ENCODE results near the gene TEX36. TPM values are rescaled to one million over a fixed set of nuclear protein-coding genes. Genes with fewer than 3 reads are reported as not detected.
"Not testable (repeated sequence)": the region's sequence is repeated elsewhere in the genome, so short reads cannot be mapped to it uniquely, and the experiment has no call there.

TEX36 gene
- total RNA-seq, 1 experiment from 2014 or later = 1.3 TPM

DNA sequence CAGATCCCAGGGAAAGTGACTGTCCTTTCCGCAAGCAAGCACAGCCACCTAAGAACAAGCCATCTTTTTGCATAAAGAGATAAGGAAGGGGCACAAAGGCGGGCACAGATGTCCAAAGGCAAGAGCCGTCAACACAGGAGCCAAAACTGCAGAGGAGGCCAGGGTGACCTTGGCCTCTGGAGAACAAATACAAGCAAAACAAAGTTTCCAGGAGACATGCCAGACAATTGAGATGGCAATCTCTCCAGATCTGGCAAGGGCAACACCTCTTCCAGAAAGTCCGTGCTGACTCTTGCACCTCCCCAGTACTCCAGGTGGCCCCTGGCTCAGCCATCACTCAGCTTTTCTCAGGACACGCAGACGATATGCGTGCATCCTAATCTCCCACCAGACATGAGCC is 58.2 kb downstream of the TEX36 start:
- H3K4me3 ChIP-seq (ENCODE audit: low read depth, low read length, poor library complexity, severe bottlenecking) = no peak overlapping the region
- TF ChIP-seq EZH2 (IDR thresholded peaks at IDR 0.05; ENCODE audit: borderline replicate concordance, low read depth, low read length, poor library complexity, severe bottlenecking) = no peak
- TF ChIP-seq, protein P1, sequence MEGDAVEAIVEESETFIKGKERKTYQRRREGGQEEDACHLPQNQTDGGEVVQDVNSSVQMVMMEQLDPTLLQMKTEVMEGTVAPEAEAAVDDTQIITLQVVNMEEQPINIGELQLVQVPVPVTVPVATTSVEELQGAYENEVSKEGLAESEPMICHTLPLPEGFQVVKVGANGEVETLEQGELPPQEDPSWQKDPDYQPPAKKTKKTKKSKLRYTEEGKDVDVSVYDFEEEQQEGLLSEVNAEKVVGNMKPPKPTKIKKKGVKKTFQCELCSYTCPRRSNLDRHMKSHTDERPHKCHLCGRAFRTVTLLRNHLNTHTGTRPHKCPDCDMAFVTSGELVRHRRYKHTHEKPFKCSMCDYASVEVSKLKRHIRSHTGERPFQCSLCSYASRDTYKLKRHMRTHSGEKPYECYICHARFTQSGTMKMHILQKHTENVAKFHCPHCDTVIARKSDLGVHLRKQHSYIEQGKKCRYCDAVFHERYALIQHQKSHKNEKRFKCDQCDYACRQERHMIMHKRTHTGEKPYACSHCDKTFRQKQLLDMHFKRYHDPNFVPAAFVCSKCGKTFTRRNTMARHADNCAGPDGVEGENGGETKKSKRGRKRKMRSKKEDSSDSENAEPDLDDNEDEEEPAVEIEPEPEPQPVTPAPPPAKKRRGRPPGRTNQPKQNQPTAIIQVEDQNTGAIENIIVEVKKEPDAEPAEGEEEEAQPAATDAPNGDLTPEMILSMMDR (conservative IDR thresholded peaks at IDR 0.05; ENCODE audit: low read depth, low read length) = no peak
- H3K36me3 ChIP-seq (ENCODE audit: insufficient read depth, low read length, poor library complexity, severe bottlenecking) = no peaks in the 10 kb centered on the region
- H3K9me3 ChIP-seq (ENCODE audit: low read depth, low read length, poor library complexity, severe bottlenecking) = no peaks in the 10 kb centered on the region
- ChIA-PET CTCF (no interaction called here), POLR2A (ENCODE audit: low non-redundant PET) (no interaction called here)
- peaks cover 41% of the 10 kb centered on the region for H3K4me1 ChIP-seq (ENCODE audit: insufficient read depth, low read length, poor library complexity, severe bottlenecking)
- no peak for DNase-seq (ENCODE audit: low spot score)
- no peak overlapping the region for H3K27ac ChIP-seq (ENCODE audit: low read depth, low read length, poor library complexity, severe bottlenecking)
- no TSS peak for BruUV-seq (replicated peaks)
- no peaks in the 10 kb centered on the region for H3K27me3 ChIP-seq (replicated peaks; ENCODE audit: insufficient read depth, low read depth, low read length, poor library complexity)
- intact Hi-C loops (cut with micrococcal nuclease; ENCODE audit: unreplicated experiment) = loop anchor here (5.0 kb wide), 1 partner anchor 587 kb away; no protein-coding TSS in a partner anchor

DNA sequence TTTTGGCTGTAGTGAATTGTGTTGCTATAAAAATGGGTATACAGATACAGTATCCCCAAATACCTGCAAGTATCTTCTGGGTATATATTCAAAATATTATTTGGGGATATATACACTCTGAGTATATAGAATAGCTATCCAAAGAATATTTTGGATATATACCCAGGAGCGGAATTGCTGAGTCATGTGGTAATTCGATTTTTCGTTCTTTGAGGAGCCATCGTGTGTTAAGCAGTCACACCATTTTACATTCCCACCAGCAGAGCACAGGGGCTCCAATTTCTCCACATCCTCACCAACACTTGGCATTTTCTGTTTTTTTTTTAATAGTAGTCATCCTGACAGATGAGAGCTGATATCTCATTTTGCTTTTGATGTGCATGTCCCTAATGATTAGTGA is 61.9 kb downstream of the TEX36 start:
- Histone ChIP-seq H3K36me3 (ENCODE audit: insufficient read depth, low read length, poor library complexity, severe bottlenecking) (no peaks in the 10 kb centered on the region), H3K9me3 (ENCODE audit: low read depth, low read length, poor library complexity, severe bottlenecking) (no peaks in the 10 kb centered on the region), H3K27ac (ENCODE audit: low read depth, low read length, poor library complexity, severe bottlenecking) (no peak overlapping the region), H3K27me3 (replicated peaks; ENCODE audit: insufficient read depth, low read depth, low read length, poor library complexity) (no peaks in the 10 kb centered on the region), H3K4me1 (ENCODE audit: insufficient read depth, low read length, poor library complexity, severe bottlenecking) (peaks cover 6% of the 10 kb centered on the region), H3K4me3 (ENCODE audit: low read depth, low read length, poor library complexity, severe bottlenecking) (no peak overlapping the region)
- ChIA-PET POLR2A (ENCODE audit: low non-redundant PET) (no interaction called here), CTCF (no interaction called here)
- intact Hi-C loops (cut with micrococcal nuclease; ENCODE audit: unreplicated experiment) = no loop called here
- TF ChIP-seq, protein P1 (conservative IDR thresholded peaks at IDR 0.05; ENCODE audit: low read depth, low read length) = no peak
- TF ChIP-seq EZH2 (IDR thresholded peaks at IDR 0.05; ENCODE audit: borderline replicate concordance, low read depth, low read length, poor library complexity, severe bottlenecking) = no peak
- no peak for DNase-seq (ENCODE audit: low spot score)
- BruUV-seq (replicated peaks) = no TSS peak

DNA sequence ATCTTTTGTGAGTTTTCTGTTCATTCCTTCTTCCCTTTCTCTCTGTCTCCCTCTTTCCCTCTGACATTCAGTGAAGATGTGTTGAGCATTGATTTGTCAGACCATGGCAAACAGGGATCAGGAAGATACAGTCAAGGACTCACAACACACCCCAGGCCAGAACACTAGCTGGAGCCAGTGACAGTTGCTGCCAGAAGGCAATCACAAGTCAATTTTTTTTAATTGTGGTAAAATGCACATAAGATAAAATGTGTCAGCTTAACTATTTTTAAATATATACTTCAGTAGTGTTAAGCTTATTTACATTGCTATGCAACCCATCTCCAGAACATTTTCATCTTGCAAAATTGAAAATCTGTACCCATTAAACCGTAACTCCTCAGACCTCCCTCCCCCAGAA is 62.6 kb downstream of the TEX36 start:
- CTCF ChIA-PET = no interaction called here
- Histone ChIP-seq H3K4me3 (ENCODE audit: low read depth, low read length, poor library complexity, severe bottlenecking) (no peak overlapping the region), H3K4me1 (ENCODE audit: insufficient read depth, low read length, poor library complexity, severe bottlenecking) (no peaks in the 10 kb centered on the region), H3K27ac (ENCODE audit: low read depth, low read length, poor library complexity, severe bottlenecking) (no peak overlapping the region), H3K36me3 (ENCODE audit: insufficient read depth, low read length, poor library complexity, severe bottlenecking) (no peaks in the 10 kb centered on the region), H3K9me3 (ENCODE audit: low read depth, low read length, poor library complexity, severe bottlenecking) (no peaks in the 10 kb centered on the region), H3K27me3 (replicated peaks; ENCODE audit: insufficient read depth, low read depth, low read length, poor library complexity) (no peaks in the 10 kb centered on the region)
- TF ChIP-seq, protein P1 (conservative IDR thresholded peaks at IDR 0.05; ENCODE audit: low read depth, low read length) = no peak
- TF ChIP-seq EZH2 (IDR thresholded peaks at IDR 0.05; ENCODE audit: borderline replicate concordance, low read depth, low read length, poor library complexity, severe bottlenecking) = no peak
- intact Hi-C loops (cut with micrococcal nuclease; ENCODE audit: unreplicated experiment) = no loop called here
- POLR2A ChIA-PET (ENCODE audit: low non-redundant PET) = no interaction called here
- DNase-seq (ENCODE audit: low spot score) = no peak
- no TSS peak for BruUV-seq (replicated peaks)

DNA sequence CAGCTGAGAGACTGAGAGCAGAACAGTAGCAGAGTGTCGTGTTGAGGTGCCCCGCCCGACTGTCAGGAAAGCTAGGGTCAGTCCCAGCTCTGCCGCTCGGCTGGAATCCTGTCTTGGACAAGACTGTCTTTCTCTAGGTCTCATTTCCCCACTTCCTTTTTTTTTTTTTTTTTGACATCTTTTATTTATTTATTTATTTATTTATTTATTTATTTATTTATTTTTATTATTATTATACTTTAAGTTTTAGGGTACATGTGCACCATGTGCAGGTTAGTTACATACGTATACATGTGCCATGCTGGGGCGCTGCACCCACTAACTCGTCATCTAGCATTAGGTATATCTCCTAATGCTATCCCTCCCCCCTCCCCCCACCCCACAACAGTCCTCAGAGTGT is 69.9 kb downstream of the TEX36 start:
- H3K36me3 ChIP-seq (ENCODE audit: insufficient read depth, low read length, poor library complexity, severe bottlenecking); H3K9me3 ChIP-seq (ENCODE audit: low read depth, low read length, poor library complexity, severe bottlenecking); H3K4me1 ChIP-seq (ENCODE audit: insufficient read depth, low read length, poor library complexity, severe bottlenecking); POLR2A ChIA-PET (ENCODE audit: low non-redundant PET); CTCF ChIA-PET; H3K4me3 ChIP-seq (ENCODE audit: low read depth, low read length, poor library complexity, severe bottlenecking); BruUV-seq (replicated peaks); H3K27ac ChIP-seq (ENCODE audit: low read depth, low read length, poor library complexity, severe bottlenecking); H3K27me3 ChIP-seq (replicated peaks; ENCODE audit: insufficient read depth, low read depth, low read length, poor library complexity); DNase-seq (ENCODE audit: low spot score); intact Hi-C loops (cut with micrococcal nuclease; ENCODE audit: unreplicated experiment): not testable (repeated sequence)
